Suppressor macrophage treated with lipopolysaccharide for 4 hours (primary cell): ENCODE results near the gene USB1.

Source experiments
- DNase-seq: peaks from one replicate; pipeline ENCODE4 v3.0.0-alpha.2; 2020

The USB1 gene

GRCh38 chr16:58021661-58022551, 20.7 kb downstream of the USB1 start:
- no peak for DNase-seq

GRCh38 chr16:58022601-58023371, 21.6 kb downstream of the USB1 start:
- DNase-seq, result no peak

- peak; percentile 12 for DNase-seq
These were observed 23.5 kb downstream of the USB1 start for GRCh38 chr16:58024486-58025350.

- peak; percentile 58 for DNase-seq
These were observed 24.3 kb downstream of the USB1 start, which contains the start of gene MMP15 for GRCh38 chr16:58025351-58026138. MMP15 (plus strand) TSS chr16:58025754; CDS start chr16:58026351, 597 bp downstream.

GRCh38 chr16:58026139-58026704, 25.0 kb downstream of the USB1 start:
- DNase-seq, result peak; percentile 41

- no peak for DNase-seq
These were observed 25.5 kb downstream of the USB1 start for GRCh38 chr16:58026705-58027160.

GRCh38 chr16:58027161-58027915, 26.1 kb downstream of the USB1 start:
- DNase-seq, result no peak

- no peak for DNase-seq
These were observed 26.8 kb downstream of the USB1 start for GRCh38 chr16:58027916-58028455.

GRCh38 chr16:58028541-58029070, 27.4 kb downstream of the USB1 start:
- no peak for DNase-seq

- DNase-seq, result no peak
These were observed 28.2 kb downstream of the USB1 start for GRCh38 chr16:58029410-58029809.

GRCh38 chr16:58030136-58030840, 29.1 kb downstream of the USB1 start:
- no peak for DNase-seq

- DNase-seq, result no peak
These were observed 30.0 kb downstream of the USB1 start for GRCh38 chr16:58031016-58031800.

GRCh38 chr16:58032710-58033293, 31.6 kb downstream of the USB1 start:
- no peak for DNase-seq

- no peak for DNase-seq
These were observed 33.0 kb downstream of the USB1 start for GRCh38 chr16:58034128-58034685.

- no peak for DNase-seq
These were observed 33.6 kb downstream of the USB1 start for GRCh38 chr16:58034774-58035173.

GRCh38 chr16:58035356-58036170, 34.4 kb downstream of the USB1 start:
- no peak for DNase-seq

GRCh38 chr16:58036943-58037342, 35.7 kb downstream of the USB1 start:
- no peak for DNase-seq
